Loucy (cell line): ENCODE data around the gene CRYBB2.
"Not testable (repeated sequence)": the region's sequence is repeated elsewhere in the genome, so short reads cannot be mapped to it uniquely, and the experiment has no call there.

Experiments used
- H2AFZ ChIP-seq: fragments of 200-600 bp; sonication (generic); 2 replicates; pipeline ENCODE4 v1.6.0; 2016; ENCODE audit warnings: antibody characterized with exemption, mild to moderate bottlenecking, low read length, moderate library complexity
- H3F3A ChIP-seq: fragments of 200-600 bp; 2 replicates; pipeline ENCODE4 v1.6.0; 2016; ENCODE audit warnings: antibody characterized with exemption, low read depth, mild to moderate bottlenecking
- H3K27me3 ChIP-seq: fragments of 200-600 bp; sonication (generic); 2 replicates; pipeline ENCODE4 v1.6.1; 2014; ENCODE audit warnings: low read length, mild to moderate bottlenecking; ENCODE audit not compliant: insufficient read depth, poor library complexity, severe bottlenecking
- H3K36me3 ChIP-seq: fragments of 200-600 bp; sonication (generic); 2 replicates; pipeline ENCODE4 v1.6.1; 2016; ENCODE audit warnings: low read length; ENCODE audit not compliant: insufficient read depth
- H3K4me1 ChIP-seq: fragments of 200-600 bp; sonication (generic); 2 replicates; pipeline ENCODE4 v1.5.1; 2014; ENCODE audit warnings: low read length, mild to moderate bottlenecking; ENCODE audit not compliant: insufficient read depth, poor library complexity, severe bottlenecking
- H3K4me2 ChIP-seq: fragments of 200-600 bp; sonication (generic); 2 replicates; pipeline ENCODE4 v1.6.0; 2014; ENCODE audit warnings: antibody characterized with exemption, low read length, low read depth, mild to moderate bottlenecking; ENCODE audit not compliant: poor library complexity, severe bottlenecking
- H3K4me3 ChIP-seq: fragments of 200-600 bp; sonication (generic); 2 replicates; pipeline ENCODE4 v1.5.1; 2014; ENCODE audit warnings: low read length, mild to moderate bottlenecking, mixed read lengths; ENCODE audit not compliant: poor library complexity, severe bottlenecking
- H3K79me2 ChIP-seq: fragments of 200-600 bp; sonication (generic); 2 replicates; pipeline ENCODE4 v1.6.1; 2014; ENCODE audit warnings: low read length; ENCODE audit not compliant: insufficient read depth
- H3K9ac ChIP-seq: fragments of 200-600 bp; sonication (generic); 2 replicates; pipeline ENCODE4 v1.6.0; 2014; ENCODE audit warnings: mild to moderate bottlenecking, low read depth, low read length, moderate library complexity; ENCODE audit not compliant: poor library complexity, severe bottlenecking
- H3K9me2 ChIP-seq: fragments of 200-600 bp; sonication (generic); replicated peaks from 2 replicates; pipeline ENCODE4 v1.6.1; 2016; ENCODE audit warnings: low read depth, low read length, mixed read lengths
- H3K9me3 ChIP-seq: fragments of 200-600 bp; sonication (generic); 2 replicates; pipeline ENCODE4 v1.6.1; 2014; ENCODE audit warnings: mild to moderate bottlenecking, antibody characterized with exemption, low read length, low read depth; ENCODE audit not compliant: insufficient read depth
- H4K20me1 ChIP-seq: fragments of 200-600 bp; sonication (generic); 2 replicates; pipeline ENCODE4 v1.6.0; 2014; ENCODE audit warnings: antibody characterized with exemption, low read length, mild to moderate bottlenecking; ENCODE audit not compliant: insufficient read depth, poor library complexity, severe bottlenecking
- CTCF ChIP-seq: fragments of 200-600 bp; sonication (generic); conservative IDR thresholded peaks from 2 replicates; pipeline ENCODE4 v1.5.1; 2014; ENCODE audit warnings: mild to moderate bottlenecking, antibody characterized with exemption, low read length
- EZH2phosphoT487 ChIP-seq: fragments of 200-600 bp; IDR thresholded peaks from 2 replicates; pipeline ENCODE4 v1.6.1; 2018; ENCODE audit warnings: antibody characterized with exemption, mild to moderate bottlenecking, moderate library complexity, borderline replicate concordance

CRYBB2 gene

GRCh38 chr22:25232301-25232700 is 12.9 kb downstream of the CRYBB2 start:
- Histone ChIP-seq H3K9ac (no peak overlapping the region), H3K9me2 (no peaks in the 10 kb centered on the region), H4K20me1 (no peaks in the 10 kb centered on the region), H3K79me2 (no peaks in the 10 kb centered on the region), H3K36me3 (no peaks in the 10 kb centered on the region), H3K27me3 (no peaks in the 10 kb centered on the region), H3K4me2 (no peak overlapping the region), H3K4me1 (no peaks in the 10 kb centered on the region), H3K4me3 (no peak overlapping the region), H3F3A (no peaks in the 10 kb centered on the region), H2AFZ (no peak overlapping the region), H3K9me3 (no peaks in the 10 kb centered on the region)
- TF ChIP-seq CTCF, result no peak
- TF ChIP-seq EZH2phosphoT487, result no peak

DNA sequence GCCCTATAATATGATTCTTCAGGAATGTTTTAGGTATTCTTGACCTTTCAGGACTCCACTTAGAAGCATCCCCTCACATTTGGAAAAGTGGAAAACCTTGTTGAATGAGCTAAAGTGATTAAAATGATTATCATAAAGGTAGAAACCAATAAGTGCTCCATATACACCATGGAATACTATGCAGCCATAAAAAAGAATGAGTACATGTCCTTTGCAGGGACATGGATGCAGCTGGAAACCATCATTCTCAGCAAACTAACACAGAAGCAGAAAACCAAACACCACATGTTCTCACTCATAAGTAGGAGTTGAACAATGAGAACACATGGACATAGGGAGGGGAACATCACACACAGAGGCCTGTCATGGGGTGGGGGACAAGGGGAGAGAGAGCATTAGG is 14.3 kb downstream of the CRYBB2 start:
- H3K9me3 ChIP-seq, H3K4me3 ChIP-seq, H2AFZ ChIP-seq, H3K9me2 ChIP-seq, H3K9ac ChIP-seq, H3K27me3 ChIP-seq, H4K20me1 ChIP-seq, H3K4me1 ChIP-seq, H3K79me2 ChIP-seq, H3F3A ChIP-seq, H3K36me3 ChIP-seq, H3K4me2 ChIP-seq: not testable (repeated sequence)

GRCh38 chr22:25235547-25236290 is 16.3 kb downstream of the CRYBB2 start:
- Histone ChIP-seq H3K4me2 (no peak overlapping the region), H3K4me3 (no peak overlapping the region)

More at GRCh38 chr22:25235547-25236290, 16.3 kb downstream of the CRYBB2 start:
- Histone ChIP-seq H3K36me3 (no peaks in the 10 kb centered on the region), H3K79me2 (no peaks in the 10 kb centered on the region), H2AFZ (no peak overlapping the region; the same call in 1 of the 2 replicates), H3K4me1 (no peaks in the 10 kb centered on the region), H3K9ac (no peak overlapping the region), H3K9me2 (no peaks in the 10 kb centered on the region), H3K9me3 (no peaks in the 10 kb centered on the region), H4K20me1 (no peaks in the 10 kb centered on the region), H3F3A (no peaks in the 10 kb centered on the region), H3K27me3 (no peaks in the 10 kb centered on the region)
- TF ChIP-seq CTCF (peak; percentile 81), EZH2phosphoT487 (no peak)
